GM12864 (cell line): ENCODE data around the gene TSPAN5.

ENCODE experiments used
- DNase-seq: peaks from one replicate; pipeline ENCODE4 v3.0.0-alpha.2; 2011; ENCODE audit warnings: low read depth
- H3K4me3 ChIP-seq: 2 replicates; pipeline ENCODE4 v1.5.1; 2011; ENCODE audit warnings: mild to moderate bottlenecking, low read depth, low read length, control low read depth
- TF ChIP-seq, protein P1 (sequence below): IDR thresholded peaks from 2 replicates; pipeline ENCODE4 v1.5.1; 2011; ENCODE audit warnings: low read depth, mild to moderate bottlenecking, moderate library complexity, low read length, control low read depth, inconsistent platforms; ENCODE audit errors: missing control alignments

The TSPAN5 gene

DNA sequence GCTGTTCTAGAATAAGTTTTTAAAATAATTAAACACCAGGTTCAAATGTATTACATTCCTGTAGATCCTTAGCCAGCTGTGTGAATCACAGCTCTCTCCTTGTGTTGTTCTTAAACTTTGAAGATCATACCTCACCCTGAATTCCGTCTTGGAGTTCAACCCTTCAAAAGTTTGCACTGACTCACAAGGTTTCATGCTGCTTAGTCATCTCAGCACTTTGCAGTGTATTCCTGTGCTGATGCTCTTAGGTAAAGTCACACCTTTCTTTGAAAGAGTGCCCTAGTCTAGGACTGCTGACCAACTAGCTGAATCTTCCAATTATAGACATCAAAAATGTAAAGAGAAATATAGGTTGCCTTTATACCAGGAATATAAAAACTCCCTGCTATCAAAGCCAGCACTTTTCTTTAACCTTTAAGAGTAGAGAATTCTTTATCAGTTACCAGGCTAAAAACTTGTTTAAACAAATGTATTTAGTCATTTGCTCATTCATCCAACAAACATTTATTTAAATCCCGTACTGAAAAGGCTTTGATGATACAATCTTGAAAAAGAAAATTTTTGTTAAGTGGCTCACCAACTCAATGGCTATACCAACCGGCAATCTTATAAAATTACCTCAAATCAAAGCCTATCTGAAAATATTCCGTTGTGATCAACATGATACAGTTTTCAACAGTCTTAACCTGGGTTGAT, 227.6 kb downstream of the TSPAN5 start:
- H3K4me3 ChIP-seq, result no peak overlapping the region
- TF ChIP-seq, protein P1, sequence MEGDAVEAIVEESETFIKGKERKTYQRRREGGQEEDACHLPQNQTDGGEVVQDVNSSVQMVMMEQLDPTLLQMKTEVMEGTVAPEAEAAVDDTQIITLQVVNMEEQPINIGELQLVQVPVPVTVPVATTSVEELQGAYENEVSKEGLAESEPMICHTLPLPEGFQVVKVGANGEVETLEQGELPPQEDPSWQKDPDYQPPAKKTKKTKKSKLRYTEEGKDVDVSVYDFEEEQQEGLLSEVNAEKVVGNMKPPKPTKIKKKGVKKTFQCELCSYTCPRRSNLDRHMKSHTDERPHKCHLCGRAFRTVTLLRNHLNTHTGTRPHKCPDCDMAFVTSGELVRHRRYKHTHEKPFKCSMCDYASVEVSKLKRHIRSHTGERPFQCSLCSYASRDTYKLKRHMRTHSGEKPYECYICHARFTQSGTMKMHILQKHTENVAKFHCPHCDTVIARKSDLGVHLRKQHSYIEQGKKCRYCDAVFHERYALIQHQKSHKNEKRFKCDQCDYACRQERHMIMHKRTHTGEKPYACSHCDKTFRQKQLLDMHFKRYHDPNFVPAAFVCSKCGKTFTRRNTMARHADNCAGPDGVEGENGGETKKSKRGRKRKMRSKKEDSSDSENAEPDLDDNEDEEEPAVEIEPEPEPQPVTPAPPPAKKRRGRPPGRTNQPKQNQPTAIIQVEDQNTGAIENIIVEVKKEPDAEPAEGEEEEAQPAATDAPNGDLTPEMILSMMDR, result no peak
- no peak for DNase-seq

DNA sequence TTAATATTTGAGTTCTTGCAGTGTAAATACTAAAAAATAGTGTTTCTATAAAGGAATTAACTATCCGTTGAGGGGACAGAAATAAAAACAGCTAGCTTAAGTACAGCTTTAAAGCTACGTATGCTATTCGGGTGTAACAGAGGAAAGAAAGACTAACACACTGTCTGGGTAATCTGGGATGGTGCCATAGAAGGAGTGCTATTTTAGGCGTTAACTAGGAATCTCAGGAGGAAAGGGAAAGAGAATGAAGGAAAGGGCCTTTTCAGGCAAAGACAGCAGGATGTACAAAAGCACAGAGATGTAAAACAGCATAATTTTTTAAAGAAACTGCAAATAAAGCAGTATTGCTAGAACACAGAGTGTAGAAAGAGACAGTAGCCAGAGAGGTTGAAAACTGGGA, 235.4 kb downstream of the TSPAN5 start:
- TF ChIP-seq, protein P1, result no peak
- no peak for DNase-seq
- H3K4me3 ChIP-seq, result no peak overlapping the region

DNA sequence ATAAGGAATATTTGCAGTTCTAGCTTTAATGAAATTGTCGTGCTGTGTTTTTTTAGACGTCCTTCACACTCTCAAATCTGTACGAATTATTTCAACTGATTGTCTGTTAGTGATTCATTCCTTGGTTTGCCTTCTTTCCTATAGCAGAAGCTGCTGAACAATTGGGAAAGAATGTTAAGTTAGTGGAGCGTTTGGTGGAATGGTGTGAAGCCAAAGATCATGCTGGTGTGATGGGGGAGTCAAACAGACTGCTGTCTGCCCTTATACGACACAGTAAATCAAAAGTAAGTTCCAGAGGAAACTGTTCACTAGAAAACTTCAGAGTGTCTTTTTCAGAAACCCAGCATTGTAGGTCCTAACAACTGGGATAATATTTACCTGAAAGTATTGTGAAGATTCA, 237.3 kb downstream of the TSPAN5 start:
- no peak for DNase-seq
- TF ChIP-seq, protein P1, result no peak
- no peak overlapping the region for H3K4me3 ChIP-seq
